Spleen (tissue), 11 donors: ENCODE results near the gene ITGA6. TPM values are rescaled to one million over a fixed set of nuclear protein-coding genes. Genes with fewer than 3 reads are reported as not detected.
A peak's percentile ranks its signal among the peaks of the same experiment; 100 is the strongest.

Experiments
- DNase-seq: peaks from one replicate; pipeline ENCODE4 v3.0.0-alpha.2; 2020
- H3K27ac ChIP-seq, 8 donors: fragments of 200-600 bp; sonication (generic) in 7 of 8; 1 replicate in 4 of 8; 2 replicates in 4 of 8; pipeline versions ENCODE4 v1.5.0 to v1.8.0; 2016 to 2021; ENCODE audit warnings: inconsistent platforms in 4 of 8, mild to moderate bottlenecking in 4 of 8, moderate library complexity in 1 of 8
- H3K27me3 ChIP-seq, 7 donors: fragments of 200-600 bp; sonication (generic) in 6 of 7; replicated peaks in 1 of 7; 1 replicate in 4 of 7; 2 replicates in 3 of 7; pipeline versions ENCODE4 v1.5.0 to v1.8.0; 2016 to 2021; ENCODE audit warnings: inconsistent platforms in 3 of 7, mild to moderate bottlenecking in 1 of 7
- H3K36me3 ChIP-seq, 6 donors: fragments of 200-600 bp; sonication (generic) in 5 of 6; 1 replicate in 4 of 6; 2 replicates in 2 of 6; pipeline versions ENCODE4 v1.5.0 to v1.8.0; 2016 to 2021; ENCODE audit warnings: inconsistent platforms in 2 of 6
- H3K4me1 ChIP-seq, 6 donors: fragments of 200-600 bp; sonication (generic) in 5 of 6; 1 replicate in 3 of 6; 2 replicates in 3 of 6; pipeline versions ENCODE4 v1.5.0 to v1.8.0; 2016 to 2021; ENCODE audit warnings: inconsistent platforms in 3 of 6
- H3K4me3 ChIP-seq, 8 donors: fragments of 200-600 bp; sonication (generic) in 7 of 8; 1 replicate in 4 of 8; 2 replicates in 4 of 8; pipeline versions ENCODE4 v1.5.0 to v1.8.0; 2016 to 2021; ENCODE audit warnings: inconsistent platforms in 4 of 8, mild to moderate bottlenecking in 4 of 8, moderate library complexity in 2 of 8
- H3K9me3 ChIP-seq, 8 donors: fragments of 200-600 bp; sonication (generic) in 7 of 8; 1 replicate in 4 of 8; 2 replicates in 4 of 8; pipeline versions ENCODE4 v1.5.0 to v1.8.0; 2016 to 2021; ENCODE audit warnings: inconsistent platforms in 4 of 8
- POLR2A ChIP-seq, 3 donors: fragments of 450-650 bp; IDR thresholded peaks; one replicate each; pipeline ENCODE4 v1.5.1; 2017; ENCODE audit warnings: antibody characterized with exemption in 3 of 3, mild to moderate bottlenecking in 1 of 3
- POLR2AphosphoS5 ChIP-seq, 3 donors: sonication (generic); formaldehyde crosslinking; IDR thresholded peaks; one replicate each; pipeline ENCODE4 v1.5.1; 2017; ENCODE audit warnings: antibody characterized with exemption in 3 of 3
- WGBS, 5 donors: extraction: QIAGEN DNeasy Blood & Tissue Kit in 3 of 5; methylation state at CpG; one replicate each; pipeline versions ENCODE4 v1.1.5 to v1.1.7; 2013 to 2018; 5-methylcytosine and 5-hydroxymethylcytosine counted together
- intact Hi-C: fragments of 100-400 bp; cut with DNase I; formaldehyde crosslinking; loops from one replicate; pipeline ENCODE4 v1.15.0; 2023; ENCODE audit warnings: low total_unique reads
- polyA plus RNA-seq, 3 donors: library from polyadenylated mRNA; stranded (reverse); fragments of 200-250 nt; gene quantifications; one replicate each; pipeline ENCODE4 v1.2.1, GENCODE V29; 2013
- total RNA-seq, 7 donors: library from RNA; depleted of rRNA in 3 of 7; stranded (reverse); fragments of >200 nt in 3 of 7; fragmentation: NEBNext Ultra II Directional in 4 of 7; extraction: Animal tissue kit (Norgen Biotek cat#: 25700) in 4 of 7; gene quantifications; one replicate each; pipeline versions ENCODE4 v1.1.0 to v1.2.1, GENCODE V29; 2016 to 2021
- TF ChIP-seq, protein P1 (sequence below), 11 experiments: fragments of 200-600 bp in 7 of 11; fragments of 450-650 bp in 4 of 11; sonication (generic) in 4 of 11; IDR thresholded peaks in 8 of 11; conservative IDR thresholded peaks in 3 of 11; 1 replicate in 7 of 11; 2 replicates in 4 of 11; pipeline versions ENCODE4 v1.4.0 to v1.8.0; 2016 to 2021; ENCODE audit warnings: antibody characterized with exemption in 11 of 11, inconsistent platforms in 4 of 11, mild to moderate bottlenecking in 1 of 11
- donor health status: healthy with polysubstance abuse.
- donor health status: DM: no; HTN: no; CAD: no; lungs with moderate emphysema.
- donor health status: DM: no; HTN: no; CAD: no.
- donor health status: Bipolar disorder and iron deficiency.
- donor health status: healthy.
- donor health status: DM: no; HTN: no; CAD: no.
- donor health status: DM: yes; HTN: yes; CAD: no.

Gene ITGA6
- total and polyA plus RNA-seq, 10 donors: 6.9 to 172 (median 88.8) TPM

- Histone ChIP-seq H3K4me3 (no peak overlapping the region), H3K27ac (peak overlapping the region in 3 of 8 donors; percentile 4 to 22 (median 9)), H3K9me3 (no peaks in the 10 kb centered on the region), H3K27me3 (no peaks in the 10 kb centered on the region), H3K4me1 (peaks cover 0 to 22% (median 3%) of the 10 kb centered on the region in 6 donors), H3K36me3 (no peaks in the 10 kb centered on the region)
- WGBS, 5 donors: 65 to 83% (median 70%) methylated on average over 6 of the region's 6 CpGs
- no peak for DNase-seq
- TF ChIP-seq, protein P1, sequence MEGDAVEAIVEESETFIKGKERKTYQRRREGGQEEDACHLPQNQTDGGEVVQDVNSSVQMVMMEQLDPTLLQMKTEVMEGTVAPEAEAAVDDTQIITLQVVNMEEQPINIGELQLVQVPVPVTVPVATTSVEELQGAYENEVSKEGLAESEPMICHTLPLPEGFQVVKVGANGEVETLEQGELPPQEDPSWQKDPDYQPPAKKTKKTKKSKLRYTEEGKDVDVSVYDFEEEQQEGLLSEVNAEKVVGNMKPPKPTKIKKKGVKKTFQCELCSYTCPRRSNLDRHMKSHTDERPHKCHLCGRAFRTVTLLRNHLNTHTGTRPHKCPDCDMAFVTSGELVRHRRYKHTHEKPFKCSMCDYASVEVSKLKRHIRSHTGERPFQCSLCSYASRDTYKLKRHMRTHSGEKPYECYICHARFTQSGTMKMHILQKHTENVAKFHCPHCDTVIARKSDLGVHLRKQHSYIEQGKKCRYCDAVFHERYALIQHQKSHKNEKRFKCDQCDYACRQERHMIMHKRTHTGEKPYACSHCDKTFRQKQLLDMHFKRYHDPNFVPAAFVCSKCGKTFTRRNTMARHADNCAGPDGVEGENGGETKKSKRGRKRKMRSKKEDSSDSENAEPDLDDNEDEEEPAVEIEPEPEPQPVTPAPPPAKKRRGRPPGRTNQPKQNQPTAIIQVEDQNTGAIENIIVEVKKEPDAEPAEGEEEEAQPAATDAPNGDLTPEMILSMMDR (IDR thresholded peaks at IDR 0.05 in 8 of 11, conservative IDR thresholded peaks at IDR 0.05 in 3 of 11): no peak
- intact Hi-C loops: no loop called here
These were observed 30.1 kb upstream of the ITGA6 start for GRCh38 chr2:172397148-172397834.

DNA sequence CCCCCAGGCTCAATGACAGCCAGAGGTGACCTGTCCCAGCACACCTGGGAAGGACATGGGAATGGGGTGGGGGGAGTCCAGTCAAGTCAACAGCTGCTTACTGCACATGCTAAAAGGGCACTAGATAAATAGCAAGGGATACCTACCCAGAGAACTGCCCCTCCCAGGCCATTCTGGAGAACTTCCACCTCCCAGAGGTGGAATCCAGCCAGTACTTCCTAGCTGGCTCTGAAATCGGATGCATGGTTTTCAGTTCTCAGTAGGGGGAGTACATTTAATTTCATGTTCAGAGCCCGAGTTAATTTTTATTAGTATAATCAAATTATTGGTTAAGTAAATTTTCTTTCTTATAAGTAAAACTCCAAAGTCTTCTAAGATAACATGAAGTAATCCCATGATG is 28.9 kb upstream of the ITGA6 start:
- H3K27me3 ChIP-seq: no peaks in the 10 kb centered on the region
- intact Hi-C loops: no loop called here
- no peaks in the 10 kb centered on the region for H3K9me3 ChIP-seq
- H3K27ac ChIP-seq: no peak overlapping the region
- 58 to 87% (median 76%) methylated on average over 2 of the region's 2 CpGs for WGBS, 5 donors
- TF ChIP-seq, protein P1 (IDR thresholded peaks at IDR 0.05 in 8 of 11, conservative IDR thresholded peaks at IDR 0.05 in 3 of 11): no peak
- no peak for TF ChIP-seq POLR2A (IDR thresholded peaks at IDR 0.05)
- no peak for TF ChIP-seq POLR2AphosphoS5 (IDR thresholded peaks at IDR 0.05)
- no peak for DNase-seq
- no peak overlapping the region for H3K4me3 ChIP-seq
- peaks cover 0 to 23% (median 3%) of the 10 kb centered on the region in 6 donors for H3K4me1 ChIP-seq
- no peaks in the 10 kb centered on the region for H3K36me3 ChIP-seq

GRCh38 chr2:172399765-172400164 is 27.6 kb upstream of the ITGA6 start:
- no peak for DNase-seq
- intact Hi-C loops: no loop called here
- no peak overlapping the region for H3K4me3 ChIP-seq
- TF ChIP-seq POLR2AphosphoS5 (IDR thresholded peaks at IDR 0.05): no peak
- TF ChIP-seq, protein P1 (IDR thresholded peaks at IDR 0.05 in 8 of 11, conservative IDR thresholded peaks at IDR 0.05 in 3 of 11): no peak
- no peak for TF ChIP-seq POLR2A (IDR thresholded peaks at IDR 0.05)
- no peaks in the 10 kb centered on the region for H3K36me3 ChIP-seq
- no peaks in the 10 kb centered on the region for H3K27me3 ChIP-seq
- no peak overlapping the region for H3K27ac ChIP-seq
- H3K9me3 ChIP-seq: no peaks in the 10 kb centered on the region
- 86 to 98% (median 94%) methylated on average over 5 of the region's 5 CpGs for WGBS, 5 donors
- peaks cover 0 to 23% (median 3%) of the 10 kb centered on the region in 6 donors for H3K4me1 ChIP-seq

DNA sequence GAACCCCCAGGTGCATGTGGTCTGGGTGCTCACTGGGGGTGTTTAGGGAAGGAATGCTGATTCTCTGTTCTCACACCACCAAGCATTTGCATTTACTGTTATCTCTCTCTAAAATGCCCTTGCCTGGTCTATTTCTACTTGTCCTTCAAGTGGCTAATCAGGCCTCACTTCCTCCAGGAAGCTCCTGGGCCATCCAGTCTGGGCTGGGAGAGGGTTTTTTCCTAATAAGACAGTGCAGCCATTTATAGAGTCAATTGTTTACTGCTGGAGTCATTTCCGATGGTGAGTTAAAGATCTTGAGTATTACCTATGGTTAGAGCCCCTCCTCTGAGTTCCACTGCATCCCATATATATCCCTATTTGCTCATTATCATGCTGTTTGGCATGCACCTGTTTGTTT is 25.2 kb upstream of the ITGA6 start:
- peaks cover 0 to 12% (median 3%) of the 10 kb centered on the region in 6 donors for H3K4me1 ChIP-seq
- no peaks in the 10 kb centered on the region for H3K27me3 ChIP-seq
- no peak overlapping the region for H3K27ac ChIP-seq
- WGBS, 5 donors: 70 to 100% (median 72%) methylated on average over 1 of the region's 1 CpG
- DNase-seq: no peak
- H3K4me3 ChIP-seq: no peak overlapping the region
- H3K9me3 ChIP-seq: no peaks in the 10 kb centered on the region
- no peaks in the 10 kb centered on the region for H3K36me3 ChIP-seq
- intact Hi-C loops: no loop called here
- TF ChIP-seq, protein P1 (IDR thresholded peaks at IDR 0.05 in 8 of 11, conservative IDR thresholded peaks at IDR 0.05 in 3 of 11): no peak
- TF ChIP-seq POLR2A (IDR thresholded peaks at IDR 0.05) (no peak), POLR2AphosphoS5 (IDR thresholded peaks at IDR 0.05) (no peak)
